GM13976 (cell line): Measurements from ENCODE around the gene DNAJC5.
A peak's percentile ranks its signal among the peaks of the same experiment; 100 is the strongest.

Source experiments
- DNase-seq: peaks from one replicate; pipeline ENCODE4 v3.0.0; 2012; ENCODE audit warnings: low spot score
- in situ Hi-C: fragments of 300-500 bp; cut with MboI; formaldehyde crosslinking; loops from one replicate; pipeline ENCODE4 v1.12.0; 2022; ENCODE audit warnings: low sequenced_read_pairs, mixed read lengths, inconsistent platforms; ENCODE audit not compliant: unreplicated experiment
- TF ChIP-seq, protein P1 (sequence below): IDR thresholded peaks from 2 replicates; pipeline ENCODE4 v1.5.1; 2012; ENCODE audit warnings: borderline replicate concordance, mild to moderate bottlenecking; ENCODE audit not compliant: insufficient read depth; ENCODE audit errors: extremely low read depth, missing control alignments, control extremely low read depth

DNAJC5 gene

DNA sequence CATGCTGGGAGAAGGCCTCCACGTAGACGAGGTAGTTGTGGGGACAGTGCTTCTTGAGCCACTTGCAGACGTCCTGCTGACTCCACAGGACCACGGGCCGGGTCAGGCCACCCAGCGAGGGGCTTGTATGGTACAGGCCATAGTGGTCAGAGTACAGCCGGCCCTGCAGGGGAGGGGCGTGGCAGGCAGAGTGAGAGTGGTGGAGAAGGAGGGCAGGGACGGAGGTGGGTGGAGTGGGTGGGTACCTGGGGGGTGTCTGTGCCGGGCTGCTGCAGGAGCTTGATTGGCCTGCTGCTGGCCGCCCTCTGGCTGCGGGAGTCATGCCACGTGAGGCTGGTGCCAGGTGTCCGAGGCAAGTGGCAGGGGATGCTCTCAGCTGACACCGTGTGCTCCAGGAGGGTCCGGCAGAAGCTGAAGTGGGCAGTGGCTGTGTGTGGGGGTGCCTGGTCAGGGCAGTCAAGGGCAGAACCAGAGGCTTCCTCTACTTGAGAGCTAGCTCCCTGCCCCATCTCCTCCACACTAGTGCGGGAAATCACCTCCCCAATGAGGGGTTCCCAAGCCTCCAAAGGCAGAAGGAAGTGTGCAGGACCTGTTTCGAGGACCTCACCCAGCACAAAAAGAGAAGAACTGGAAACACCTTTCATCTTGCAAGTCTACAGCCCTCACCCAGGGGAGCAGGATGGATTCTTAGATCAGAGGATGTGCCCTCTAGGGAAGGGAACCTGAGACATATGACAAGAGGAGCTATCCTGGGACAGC lies 82.2 kb downstream of the DNAJC5 start:
- no peak for DNase-seq
- TF ChIP-seq, protein P1, sequence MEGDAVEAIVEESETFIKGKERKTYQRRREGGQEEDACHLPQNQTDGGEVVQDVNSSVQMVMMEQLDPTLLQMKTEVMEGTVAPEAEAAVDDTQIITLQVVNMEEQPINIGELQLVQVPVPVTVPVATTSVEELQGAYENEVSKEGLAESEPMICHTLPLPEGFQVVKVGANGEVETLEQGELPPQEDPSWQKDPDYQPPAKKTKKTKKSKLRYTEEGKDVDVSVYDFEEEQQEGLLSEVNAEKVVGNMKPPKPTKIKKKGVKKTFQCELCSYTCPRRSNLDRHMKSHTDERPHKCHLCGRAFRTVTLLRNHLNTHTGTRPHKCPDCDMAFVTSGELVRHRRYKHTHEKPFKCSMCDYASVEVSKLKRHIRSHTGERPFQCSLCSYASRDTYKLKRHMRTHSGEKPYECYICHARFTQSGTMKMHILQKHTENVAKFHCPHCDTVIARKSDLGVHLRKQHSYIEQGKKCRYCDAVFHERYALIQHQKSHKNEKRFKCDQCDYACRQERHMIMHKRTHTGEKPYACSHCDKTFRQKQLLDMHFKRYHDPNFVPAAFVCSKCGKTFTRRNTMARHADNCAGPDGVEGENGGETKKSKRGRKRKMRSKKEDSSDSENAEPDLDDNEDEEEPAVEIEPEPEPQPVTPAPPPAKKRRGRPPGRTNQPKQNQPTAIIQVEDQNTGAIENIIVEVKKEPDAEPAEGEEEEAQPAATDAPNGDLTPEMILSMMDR, result no peak
- in situ Hi-C loops, result no loop called here

DNA sequence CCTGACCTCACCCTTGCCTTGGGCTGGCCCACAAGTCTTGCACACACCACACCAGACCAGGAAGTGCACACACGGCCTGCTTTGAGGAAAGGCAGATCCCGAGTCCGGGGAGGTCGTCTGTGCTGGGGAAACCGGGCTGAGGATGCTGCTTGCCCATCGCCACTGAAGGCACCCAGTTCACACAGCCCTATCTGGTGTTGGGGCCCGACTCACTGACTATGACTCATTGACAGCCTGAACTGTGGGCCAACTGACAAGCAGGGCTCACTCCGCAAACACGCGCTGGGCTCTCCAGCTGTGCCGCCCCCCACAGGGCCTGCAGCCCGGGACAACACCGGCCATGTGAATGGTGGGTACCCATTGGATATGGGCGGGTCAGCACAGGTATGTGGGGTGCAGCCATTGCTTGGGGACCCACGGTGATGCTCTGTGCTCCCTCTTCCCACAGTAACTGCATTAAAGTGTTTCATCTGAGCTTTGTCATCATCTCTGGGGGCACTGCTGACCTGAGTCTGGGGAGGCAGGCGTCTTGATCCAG lies 82.9 kb downstream of the DNAJC5 start:
- in situ Hi-C loops, result no loop called here
- DNase-seq, result no peak
- TF ChIP-seq, protein P1, result no peak

DNA sequence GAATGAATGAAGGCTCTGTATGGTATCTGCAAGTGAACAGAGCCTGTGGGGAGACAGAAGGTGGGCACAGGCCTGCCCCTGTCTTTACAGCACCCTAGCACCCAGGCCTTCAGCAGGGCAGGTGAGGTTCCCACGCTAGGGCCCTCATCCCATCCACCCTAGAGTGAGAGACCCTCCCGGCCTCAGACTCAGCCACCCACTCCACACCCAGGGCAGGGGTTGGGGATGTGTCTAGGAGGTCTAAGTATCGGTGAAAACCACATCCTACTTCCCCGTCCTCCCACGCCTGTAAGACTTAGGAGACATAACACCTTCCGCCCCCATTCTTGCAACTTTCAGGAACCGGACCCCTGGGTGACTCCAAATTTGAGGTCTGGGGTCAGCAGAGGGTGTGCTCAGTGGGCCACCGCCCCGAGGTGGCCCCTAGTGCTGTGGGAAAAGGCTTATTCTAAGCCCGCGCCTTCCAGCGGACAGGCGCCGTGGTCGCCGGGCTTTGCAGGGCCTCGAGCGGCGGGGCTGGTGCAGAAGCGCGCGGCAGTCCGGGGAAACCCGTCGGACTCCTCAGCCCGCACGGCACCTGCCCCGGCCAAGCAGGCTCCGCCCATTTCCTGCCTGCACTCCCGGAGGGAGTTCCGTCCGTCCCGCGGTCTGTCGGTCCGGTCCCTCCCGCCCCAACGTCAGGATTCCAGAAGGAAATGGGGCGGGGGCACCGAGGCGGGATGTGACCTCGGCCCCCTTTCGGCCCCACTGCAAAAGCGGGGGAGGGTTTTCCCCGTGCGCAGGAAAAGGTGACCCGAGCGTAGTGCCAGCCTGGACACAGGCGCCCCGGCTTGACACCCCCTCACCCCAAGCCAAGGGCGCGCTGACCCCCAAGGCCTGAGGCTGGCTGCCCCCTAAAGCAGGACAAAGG lies 83.6 kb downstream of the DNAJC5 start:
- peak; percentile 82 for DNase-seq
- TF ChIP-seq, protein P1, result no peak
- in situ Hi-C loops, result no loop called here

DNA sequence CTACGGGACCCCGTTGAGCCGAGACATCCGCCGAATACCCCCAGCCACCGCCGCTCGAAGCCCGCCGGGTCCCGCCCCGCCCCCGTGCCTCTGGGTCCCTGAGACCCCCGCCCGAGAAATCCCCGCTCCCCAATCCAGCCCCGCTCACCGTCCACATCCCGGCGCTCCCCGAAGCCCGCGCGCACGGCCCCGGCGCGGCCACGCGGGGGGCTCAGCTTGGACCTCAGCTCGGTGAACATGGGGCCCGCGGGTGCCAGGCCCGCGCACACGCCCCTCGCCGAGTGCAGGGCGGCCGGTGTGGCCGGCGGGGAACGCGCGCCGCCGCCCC lies 84.3 kb downstream of the DNAJC5 start:
- in situ Hi-C loops, result no loop called here
- no peak for DNase-seq
- TF ChIP-seq, protein P1, result no peak

DNA sequence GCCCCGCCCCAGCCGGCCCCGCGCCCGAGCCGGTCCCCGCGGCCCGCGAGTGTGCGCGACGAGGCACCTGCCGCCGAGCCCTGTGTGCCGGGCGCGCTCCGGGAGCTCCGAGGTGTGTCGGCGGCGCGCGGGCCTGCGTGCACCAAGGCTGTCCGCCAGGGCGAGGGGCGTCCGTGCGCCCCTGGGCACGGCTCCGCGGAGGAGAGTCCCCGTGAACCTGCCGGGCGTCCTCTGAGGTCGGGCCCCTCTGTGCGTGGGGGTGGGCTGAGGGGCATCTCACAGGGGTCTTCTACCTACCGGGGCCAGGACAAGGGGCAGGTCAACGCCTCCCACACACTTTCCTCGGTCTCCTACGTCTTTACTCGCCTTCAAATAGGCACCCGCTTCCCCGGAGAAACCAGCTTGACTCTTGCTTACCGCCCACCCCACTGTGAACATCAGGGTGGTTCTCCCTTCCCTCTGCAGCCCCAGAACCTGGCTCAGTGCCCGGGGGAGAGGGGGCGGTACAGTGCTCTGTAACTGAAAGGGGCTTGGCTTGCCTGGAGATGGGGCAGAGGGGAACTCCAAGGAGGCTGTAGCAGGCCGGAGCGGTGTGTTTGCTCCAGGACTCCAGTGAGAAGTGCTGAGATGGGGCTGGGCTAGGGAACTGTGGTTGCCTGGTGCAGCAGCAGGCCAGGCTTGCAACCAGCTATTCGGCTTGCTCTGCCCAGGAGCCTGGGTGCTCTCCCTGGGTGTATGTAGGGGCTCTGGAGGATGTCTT lies 84.8 kb downstream of the DNAJC5 start, which contains the start of gene SAMD10:
SAMD10 (minus strand) TSS at position 86 of the 760 bp plus-strand sequence. CDS start 175 bp downstream, outside the sequence.
- TF ChIP-seq, protein P1, result no peak
- in situ Hi-C loops, result no loop called here
- DNase-seq, result peak; percentile 88

DNA sequence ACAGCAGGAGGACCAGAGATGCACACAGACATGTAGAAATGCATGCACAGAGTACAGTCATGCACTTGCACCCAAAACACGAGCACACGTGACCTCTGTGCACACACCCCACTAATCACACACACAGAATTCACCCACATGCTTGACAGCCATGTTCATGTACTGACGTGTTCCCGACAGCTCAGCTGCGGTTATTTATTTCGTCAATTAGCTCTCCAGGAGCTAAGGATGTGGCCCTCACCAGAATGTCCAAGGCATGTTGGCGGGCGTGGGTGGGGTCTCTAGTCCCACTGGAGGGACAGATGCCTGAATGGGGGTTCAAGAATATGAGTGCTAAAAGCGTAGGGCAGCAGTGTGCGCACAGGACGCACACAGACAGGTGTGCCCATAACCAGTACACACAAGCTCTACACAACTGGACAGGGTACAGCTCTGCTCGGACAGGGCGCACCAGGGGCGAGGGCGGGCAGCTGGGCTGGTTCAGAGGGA lies 85.4 kb downstream of the DNAJC5 start:
- DNase-seq, result peak; percentile 65
- TF ChIP-seq, protein P1, result no peak
- in situ Hi-C loops, result no loop called here
